Left lung (tissue), 10 donors: ENCODE data around the gene SETD5. TPM values are rescaled to one million over a fixed set of nuclear protein-coding genes. Genes with fewer than 3 reads are reported as not detected.
A peak's percentile ranks its signal among the peaks of the same experiment; 100 is the strongest.

Experiments used
- ATAC-seq: fragments of 200-7000 bp; cut with Tn5 transposase; one replicate; pipeline ENCODE4 v1.9.1; 2020; ENCODE audit warnings: moderate library complexity
- DNase-seq, 4 donors: peaks; one replicate each; pipeline ENCODE4 v3.0.0-alpha.2; 2013 to 2020
- H3K27ac ChIP-seq, 2 donors: fragments of 200-600 bp; sonication (generic) in 1 of 2; one replicate each; pipeline versions ENCODE4 v1.5.0 to v1.8.0; 2020 to 2021
- H3K27me3 ChIP-seq, 2 donors: fragments of 200-600 bp; sonication (generic) in 1 of 2; one replicate each; pipeline versions ENCODE4 v1.5.0 to v1.8.0; 2020 to 2021
- H3K36me3 ChIP-seq, 2 donors: fragments of 200-600 bp; sonication (generic) in 1 of 2; one replicate each; pipeline versions ENCODE4 v1.5.0 to v1.8.0; 2020 to 2021
- H3K4me1 ChIP-seq, 2 donors: fragments of 200-600 bp; one replicate each; pipeline ENCODE4 v1.8.0; 2021
- H3K4me3 ChIP-seq, 2 donors: fragments of 200-600 bp; sonication (generic) in 1 of 2; one replicate each; pipeline versions ENCODE4 v1.5.0 to v1.8.0; 2020 to 2021; ENCODE audit warnings: mild to moderate bottlenecking in 1 of 2
- H3K9me3 ChIP-seq, 2 donors: fragments of 200-600 bp; sonication (generic) in 1 of 2; one replicate each; pipeline versions ENCODE4 v1.5.0 to v1.8.0; 2020 to 2021
- intact Hi-C, 2 donors: fragments of 100-400 bp; cut with DNase I; formaldehyde crosslinking; loops; one replicate each; pipeline versions ENCODE4 v1.11.2 to v1.14.2; 2022
- polyA plus RNA-seq, 6 donors: library from polyadenylated mRNA; unstranded; fragments of 120-200 nt; gene quantifications; one replicate each; pipeline ENCODE4 v1.2.1, GENCODE V29; 2013; ENCODE audit not compliant: insufficient read length in 6 of 6
- total RNA-seq, 2 donors: library from RNA; stranded (reverse); fragmentation: NEBNext Ultra II Directional; extraction: Animal tissue kit (Norgen Biotek cat#: 25700); gene quantifications; one replicate each; pipeline ENCODE4 v1.2.1, GENCODE V29; 2021
- TF ChIP-seq, protein P1 (sequence below), 2 donors: fragments of 200-600 bp; sonication (generic) in 1 of 2; IDR thresholded peaks; one replicate each; pipeline versions ENCODE4 v1.5.0 to v1.8.0; 2021; ENCODE audit warnings: antibody characterized with exemption in 2 of 2
- donor health status: DM: no; HTN: yes; CAD: no.
- donor health status: DM: no; HTN: no; CAD: no.

The SETD5 gene
- total and polyA plus RNA-seq, 8 donors = 82.2 to 195 (median 177) TPM

DNA sequence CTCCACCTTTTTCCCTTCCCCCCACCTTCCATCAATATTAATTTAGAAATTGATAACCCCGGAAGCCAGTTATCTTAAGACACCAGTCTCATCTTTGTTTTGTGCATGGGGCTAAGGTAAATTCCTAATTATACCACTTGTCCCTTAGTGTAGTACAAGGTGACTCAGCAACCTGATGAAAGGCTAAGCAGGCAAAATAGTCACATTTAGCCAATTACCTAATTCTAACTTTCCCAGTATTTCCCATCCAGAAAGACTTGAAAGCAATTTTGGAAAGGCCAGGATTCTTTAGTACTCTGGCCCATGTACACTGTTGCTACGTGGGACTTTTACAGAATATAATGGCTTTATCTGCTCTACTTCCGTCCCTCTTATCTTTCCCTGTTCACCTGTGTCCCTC, 72.6 kb downstream of the SETD5 start:
- no peak for DNase-seq
- no peaks in the 10 kb centered on the region for H3K27me3 ChIP-seq
- no peak overlapping the region for H3K4me3 ChIP-seq
- intact Hi-C loops = no loop called here
- TF ChIP-seq, protein P1, sequence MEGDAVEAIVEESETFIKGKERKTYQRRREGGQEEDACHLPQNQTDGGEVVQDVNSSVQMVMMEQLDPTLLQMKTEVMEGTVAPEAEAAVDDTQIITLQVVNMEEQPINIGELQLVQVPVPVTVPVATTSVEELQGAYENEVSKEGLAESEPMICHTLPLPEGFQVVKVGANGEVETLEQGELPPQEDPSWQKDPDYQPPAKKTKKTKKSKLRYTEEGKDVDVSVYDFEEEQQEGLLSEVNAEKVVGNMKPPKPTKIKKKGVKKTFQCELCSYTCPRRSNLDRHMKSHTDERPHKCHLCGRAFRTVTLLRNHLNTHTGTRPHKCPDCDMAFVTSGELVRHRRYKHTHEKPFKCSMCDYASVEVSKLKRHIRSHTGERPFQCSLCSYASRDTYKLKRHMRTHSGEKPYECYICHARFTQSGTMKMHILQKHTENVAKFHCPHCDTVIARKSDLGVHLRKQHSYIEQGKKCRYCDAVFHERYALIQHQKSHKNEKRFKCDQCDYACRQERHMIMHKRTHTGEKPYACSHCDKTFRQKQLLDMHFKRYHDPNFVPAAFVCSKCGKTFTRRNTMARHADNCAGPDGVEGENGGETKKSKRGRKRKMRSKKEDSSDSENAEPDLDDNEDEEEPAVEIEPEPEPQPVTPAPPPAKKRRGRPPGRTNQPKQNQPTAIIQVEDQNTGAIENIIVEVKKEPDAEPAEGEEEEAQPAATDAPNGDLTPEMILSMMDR (IDR thresholded peaks at IDR 0.05) = no peak
- no peaks in the 10 kb centered on the region for H3K4me1 ChIP-seq
- H3K9me3 ChIP-seq = no peaks in the 10 kb centered on the region
- no peak overlapping the region for H3K27ac ChIP-seq
- ATAC-seq = no peak
- H3K36me3 ChIP-seq = peaks cover 22 to 100% of the 10 kb centered on the region in 2 donors

DNA sequence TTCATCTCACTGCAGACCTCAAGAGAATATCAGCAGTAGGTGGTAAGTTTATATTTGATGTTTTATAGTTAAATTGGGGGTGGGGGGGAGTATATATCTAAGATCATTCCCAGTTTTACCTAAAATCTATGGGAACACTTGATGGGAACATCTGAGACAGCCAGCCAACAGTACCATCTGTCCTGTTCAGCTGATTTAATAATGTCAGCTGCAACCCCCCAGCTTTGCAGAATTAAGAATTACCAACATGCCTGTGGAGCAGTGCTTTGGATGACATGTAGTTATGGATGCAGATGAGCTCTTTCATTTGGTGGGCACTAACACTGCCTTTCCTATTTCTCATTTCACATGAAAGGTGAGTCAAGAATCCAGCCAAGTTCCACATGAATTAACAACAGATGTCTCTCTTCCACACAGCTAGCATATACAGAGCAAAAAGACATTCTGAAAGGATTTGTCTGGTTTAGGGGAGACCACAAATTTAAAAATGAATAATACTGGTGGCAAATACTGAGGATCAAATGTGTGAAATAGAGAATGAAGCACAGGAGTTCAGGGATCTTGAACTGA, 76.2 kb downstream of the SETD5 start:
- Histone ChIP-seq H3K9me3 (no peaks in the 10 kb centered on the region), H3K4me3 (no peak overlapping the region), H3K27ac (no peak overlapping the region), H3K27me3 (no peaks in the 10 kb centered on the region), H3K4me1 (no peaks in the 10 kb centered on the region), H3K36me3 (peaks cover 24 to 100% of the 10 kb centered on the region in 2 donors)
- intact Hi-C loops = no loop called here
- TF ChIP-seq, protein P1 (IDR thresholded peaks at IDR 0.05) = no peak
- no peak for ATAC-seq
- no peak for DNase-seq

DNA sequence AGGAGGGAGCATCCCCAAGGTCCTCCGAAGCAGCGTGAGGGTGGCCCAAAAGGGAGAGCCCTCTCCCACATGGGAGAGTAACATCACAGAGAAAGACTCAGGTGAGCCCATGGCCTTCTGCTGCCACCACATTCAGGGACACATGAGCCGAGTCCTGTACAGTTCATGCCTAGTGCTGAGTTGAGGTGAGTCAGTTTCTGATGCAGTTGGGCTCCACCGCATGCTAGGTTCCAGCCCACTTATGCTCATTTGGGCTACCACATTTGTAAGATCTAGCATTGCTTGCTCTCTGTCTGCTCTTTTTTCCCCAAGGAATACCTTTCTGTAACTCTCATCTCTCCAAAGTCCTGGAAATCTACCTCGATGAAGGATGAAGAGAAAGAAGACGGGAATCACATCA, 77.1 kb downstream of the SETD5 start:
- Histone ChIP-seq H3K36me3 (peaks cover 24 to 100% of the 10 kb centered on the region in 2 donors), H3K4me1 (no peaks in the 10 kb centered on the region), H3K4me3 (no peak overlapping the region), H3K27me3 (no peaks in the 10 kb centered on the region), H3K9me3 (no peaks in the 10 kb centered on the region), H3K27ac (no peak overlapping the region)
- TF ChIP-seq, protein P1 (IDR thresholded peaks at IDR 0.05) = no peak
- intact Hi-C loops = no loop called here
- no peak for DNase-seq
- no peak for ATAC-seq

DNA sequence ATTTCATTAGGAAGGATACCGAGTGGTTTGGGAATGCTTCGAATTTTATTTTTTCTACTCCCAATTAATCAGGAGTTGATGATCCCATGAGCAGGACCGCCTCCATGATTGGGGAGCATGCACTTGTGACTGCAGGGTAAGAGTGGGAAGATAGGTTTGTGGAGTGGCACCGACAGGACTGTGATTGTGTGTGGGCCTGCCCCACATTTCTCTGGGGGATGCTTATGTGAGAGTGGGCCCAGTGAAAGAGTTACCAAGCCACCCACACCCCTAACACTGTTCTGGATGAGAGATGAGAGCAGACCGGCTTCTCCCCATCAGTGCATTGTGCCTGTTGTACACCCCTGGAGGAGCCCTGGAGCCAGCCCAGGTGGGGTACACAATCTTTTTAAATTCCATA, 79.5 kb downstream of the SETD5 start:
- ATAC-seq = no peak
- DNase-seq = peak in 1 of 4 donors; percentile 7
- no peaks in the 10 kb centered on the region for H3K9me3 ChIP-seq
- no peaks in the 10 kb centered on the region for H3K27me3 ChIP-seq
- intact Hi-C loops = no loop called here
- peaks cover 20 to 95% of the 10 kb centered on the region in 2 donors for H3K36me3 ChIP-seq
- no peak overlapping the region for H3K27ac ChIP-seq
- no peak overlapping the region for H3K4me3 ChIP-seq
- TF ChIP-seq, protein P1 (IDR thresholded peaks at IDR 0.05) = no peak
- H3K4me1 ChIP-seq = no peaks in the 10 kb centered on the region

DNA sequence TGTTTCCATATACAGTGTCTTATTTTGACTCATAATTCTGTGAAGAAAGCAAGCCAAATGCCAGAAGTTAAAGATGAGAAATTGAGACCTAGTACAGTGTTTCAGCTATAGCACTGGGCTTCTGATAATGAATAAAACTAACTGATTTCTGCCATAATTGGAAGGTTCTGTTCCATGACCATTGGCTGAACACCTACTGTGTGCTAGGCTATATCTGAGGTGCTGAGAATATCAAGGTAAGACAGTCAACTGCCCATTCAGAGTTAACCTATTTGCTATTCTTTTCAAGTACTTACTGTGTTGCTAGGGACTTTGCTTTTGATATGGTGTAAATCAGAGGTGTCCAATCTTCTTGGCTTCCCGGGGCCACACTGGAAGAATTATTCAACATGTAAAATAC, 82.8 kb downstream of the SETD5 start:
- Histone ChIP-seq H3K4me3 (no peak overlapping the region), H3K9me3 (no peaks in the 10 kb centered on the region), H3K27ac (no peak overlapping the region), H3K4me1 (no peaks in the 10 kb centered on the region), H3K27me3 (no peaks in the 10 kb centered on the region), H3K36me3 (peaks cover 3 to 82% of the 10 kb centered on the region in 2 donors)
- DNase-seq (no peak), ATAC-seq (no peak)
- TF ChIP-seq, protein P1 (IDR thresholded peaks at IDR 0.05) = no peak
- intact Hi-C loops = no loop called here
